GM18505 (cell line): ENCODE results near the gene LRRC1.

Experiments
- ATAC-seq: cut with Tn5 transposase; IDR thresholded peaks from one replicate; pipeline ENCODE4 v1.9.1; 2021; ENCODE audit not compliant: unreplicated experiment
- POLR2A ChIP-seq: IDR thresholded peaks from 4 replicates; pipeline ENCODE4 v1.6.1; 2011; ENCODE audit warnings: borderline replicate concordance; ENCODE audit not compliant: insufficient read depth, insufficient read length; ENCODE audit errors: extremely low read depth

LRRC1 gene

DNA sequence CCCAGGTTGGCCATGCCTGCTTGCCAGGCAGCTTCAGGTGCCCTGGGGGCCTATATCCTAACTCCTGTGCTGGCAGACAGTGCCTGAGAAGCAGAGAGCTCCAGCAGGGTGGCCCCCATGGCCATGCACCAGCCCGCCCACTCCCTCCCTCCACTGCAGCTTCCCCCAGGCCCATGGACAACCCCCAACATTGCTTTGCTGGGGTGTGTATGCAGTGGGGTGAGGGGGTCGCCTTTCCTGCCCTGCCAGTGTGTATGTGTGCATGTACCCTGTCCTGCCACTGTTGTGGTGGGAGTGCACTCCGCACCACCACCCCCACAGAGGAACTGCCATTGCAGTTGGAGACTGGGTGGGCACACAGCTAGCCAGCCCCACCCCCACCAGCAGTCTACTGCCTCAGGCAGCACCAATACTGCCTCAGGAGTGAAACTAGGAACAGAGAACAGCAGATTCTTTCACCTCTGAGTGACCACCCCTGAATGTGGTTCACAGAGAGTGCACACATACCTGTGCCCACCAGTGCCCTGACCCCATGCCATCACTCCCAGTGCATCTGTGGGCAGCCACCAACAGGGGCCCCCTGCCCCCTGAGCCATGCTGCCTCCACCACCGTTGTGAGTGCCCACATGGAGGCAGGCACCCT, 151.1 kb downstream of the LRRC1 start:
- no peak for ATAC-seq
- no peak for TF ChIP-seq POLR2A

DNA sequence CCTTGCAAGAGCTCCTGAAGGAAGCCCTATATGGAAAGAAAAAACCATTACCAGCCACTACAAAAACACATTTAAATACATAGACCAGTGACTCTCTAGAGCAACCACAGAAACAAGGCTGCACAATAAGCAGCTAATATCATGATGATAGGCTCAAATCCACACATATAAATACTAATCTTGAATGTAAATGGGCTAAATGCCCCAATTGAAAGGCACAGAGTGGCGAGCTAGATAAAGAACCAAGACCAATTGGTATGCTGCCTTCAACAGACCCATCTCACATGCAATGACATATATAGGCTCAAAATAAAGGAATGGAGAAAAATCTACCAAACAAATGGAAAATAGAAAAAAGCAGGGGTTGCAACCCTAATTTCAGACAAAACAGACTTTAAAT, 153.0 kb downstream of the LRRC1 start:
- no peak for ATAC-seq
- no peak for TF ChIP-seq POLR2A

DNA sequence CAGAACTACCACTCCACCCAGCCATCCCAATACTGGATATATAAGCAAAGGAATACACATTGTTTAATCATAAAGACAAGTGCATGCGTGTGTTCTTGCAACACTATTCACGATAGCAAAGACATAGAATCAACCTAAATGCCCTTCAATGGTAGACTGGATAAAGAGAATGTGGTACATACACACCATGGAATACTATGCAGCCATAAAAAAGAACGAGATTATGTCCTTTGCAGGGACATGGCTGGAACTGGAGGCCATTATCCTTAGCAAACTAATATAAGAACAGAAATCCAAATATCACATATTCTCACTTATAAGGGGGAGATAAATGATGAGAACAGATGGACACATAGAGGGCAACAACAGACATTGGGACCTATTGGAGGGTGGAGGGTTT, 156.6 kb downstream of the LRRC1 start:
- TF ChIP-seq POLR2A: no peak
- ATAC-seq: no peak

DNA sequence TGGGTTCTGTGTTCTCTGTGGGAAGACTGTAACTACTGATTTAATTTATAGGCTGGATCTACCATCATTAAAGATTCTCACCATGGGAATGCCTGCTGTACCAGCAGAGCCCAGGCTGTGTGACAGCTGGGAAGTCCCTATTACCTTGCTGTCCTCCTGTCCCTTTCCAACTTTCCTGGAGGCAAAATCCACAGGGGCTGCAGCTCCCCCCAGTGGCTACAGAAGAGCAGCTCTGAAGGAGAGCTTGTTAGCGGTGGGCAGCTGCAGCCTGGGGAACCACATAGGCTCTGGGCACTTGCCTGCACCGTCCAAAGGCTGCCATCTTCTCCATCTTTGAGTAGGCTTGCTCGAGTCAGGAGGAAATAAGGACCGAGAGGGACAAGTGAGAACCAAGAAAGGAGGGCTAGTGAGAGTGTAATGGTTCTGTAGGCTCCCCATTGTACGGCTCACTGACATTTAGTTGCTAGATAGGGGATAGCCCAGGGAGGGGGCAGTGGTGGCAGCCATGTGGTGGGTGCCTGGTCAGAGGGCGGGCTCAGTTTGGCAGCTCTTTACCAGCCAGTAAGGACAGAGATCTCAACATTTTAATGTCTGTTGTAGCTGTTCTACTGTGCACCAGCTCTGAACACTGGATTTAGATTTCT, 161.4 kb downstream of the LRRC1 start:
- peak; percentile 78 for ATAC-seq
- no peak for TF ChIP-seq POLR2A

DNA sequence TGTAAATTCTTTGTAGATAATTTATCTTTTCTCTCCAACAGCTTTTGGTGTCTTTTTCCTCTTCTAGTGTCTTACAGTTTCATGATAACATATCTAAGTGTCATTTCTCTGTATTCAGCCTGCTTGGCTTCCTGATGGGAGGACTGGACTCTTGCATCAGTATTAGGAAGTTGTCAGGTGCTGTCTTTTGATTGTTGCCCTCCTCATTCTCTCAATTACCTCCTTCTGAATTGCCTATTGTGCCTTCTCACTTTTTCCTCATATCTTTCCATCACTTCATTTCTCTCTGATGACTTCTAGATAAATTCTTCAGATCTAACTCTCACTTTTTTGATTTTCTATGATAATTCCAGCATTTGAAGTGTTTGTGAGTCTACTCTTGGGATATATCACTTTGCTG, 162.0 kb downstream of the LRRC1 start:
- no peak for ATAC-seq
- TF ChIP-seq POLR2A: no peak

DNA sequence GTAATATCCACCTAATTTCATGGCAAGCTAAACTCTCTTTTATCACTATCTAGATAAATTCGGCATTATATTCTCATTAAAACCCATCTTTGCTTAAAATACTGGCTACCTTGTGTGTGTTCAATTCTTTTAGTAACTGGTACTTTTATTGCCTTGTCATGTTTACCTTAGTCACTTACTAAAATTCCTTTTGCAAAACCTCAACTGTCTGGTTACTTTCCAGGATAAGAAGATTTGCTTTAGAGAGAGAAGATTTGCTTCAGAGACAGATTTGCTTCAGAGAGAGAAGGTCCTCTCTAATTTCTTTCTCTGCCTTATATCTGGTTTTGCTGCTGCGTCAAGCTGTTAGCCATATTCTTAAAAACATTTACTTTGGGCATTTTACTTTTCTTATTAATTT, 164.9 kb downstream of the LRRC1 start:
- no peak for ATAC-seq
- TF ChIP-seq POLR2A: no peak

DNA sequence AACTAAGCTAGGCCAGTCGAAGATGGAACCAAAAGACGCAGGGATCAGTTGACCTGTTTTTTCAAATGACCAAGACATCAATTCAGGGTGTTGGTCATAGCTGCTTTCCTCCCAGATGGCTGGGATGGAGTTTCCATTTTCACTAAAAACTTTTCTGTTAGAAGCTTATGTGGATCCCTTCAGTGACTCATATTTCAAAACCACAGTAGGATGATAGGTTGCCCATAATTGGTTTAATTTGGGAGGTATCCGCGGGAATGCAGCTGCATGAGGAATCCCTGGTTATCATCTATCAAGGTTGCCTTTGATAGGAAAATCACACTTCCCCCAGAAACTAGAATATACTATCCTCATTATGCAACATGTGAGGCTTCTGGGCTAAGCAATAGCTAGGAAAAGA, 165.5 kb downstream of the LRRC1 start:
- TF ChIP-seq POLR2A: no peak

DNA sequence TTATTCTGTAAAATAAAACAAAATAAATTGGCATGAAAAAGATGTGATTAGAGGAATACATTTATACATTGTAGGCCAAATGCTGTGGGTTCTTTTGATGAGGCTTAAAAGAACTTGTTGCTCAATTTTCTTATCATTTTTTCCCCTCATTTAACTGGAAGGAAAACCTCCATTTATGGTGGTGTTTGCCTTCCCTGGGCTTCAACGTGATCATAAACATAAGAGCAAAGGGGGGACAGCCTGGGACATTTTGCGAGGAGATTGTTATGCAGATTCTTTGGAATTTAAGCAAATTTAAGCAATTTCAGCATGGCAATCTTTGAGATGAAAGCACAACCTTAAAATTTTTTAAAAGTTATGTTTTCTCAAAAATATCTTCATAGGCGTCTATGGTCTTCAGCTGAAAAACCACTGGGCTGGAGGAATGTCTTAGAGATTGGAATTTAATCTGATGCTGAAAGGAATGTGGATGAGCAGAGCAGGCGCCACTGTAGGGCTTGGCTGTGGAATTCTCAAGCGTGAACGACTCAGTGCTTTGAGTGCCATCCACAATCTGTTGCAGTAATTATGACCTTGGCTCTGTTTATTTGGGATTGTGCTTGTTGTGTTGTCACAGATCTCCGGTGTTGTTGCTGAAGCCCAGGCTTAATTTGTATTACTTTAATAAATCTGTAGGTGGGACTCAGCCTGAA, 167.0 kb downstream of the LRRC1 start:
- TF ChIP-seq POLR2A: no peak
- ATAC-seq: no peak

More for the DNA sequence above, 165.5 kb downstream of the LRRC1 start:
- no peak for ATAC-seq

DNA sequence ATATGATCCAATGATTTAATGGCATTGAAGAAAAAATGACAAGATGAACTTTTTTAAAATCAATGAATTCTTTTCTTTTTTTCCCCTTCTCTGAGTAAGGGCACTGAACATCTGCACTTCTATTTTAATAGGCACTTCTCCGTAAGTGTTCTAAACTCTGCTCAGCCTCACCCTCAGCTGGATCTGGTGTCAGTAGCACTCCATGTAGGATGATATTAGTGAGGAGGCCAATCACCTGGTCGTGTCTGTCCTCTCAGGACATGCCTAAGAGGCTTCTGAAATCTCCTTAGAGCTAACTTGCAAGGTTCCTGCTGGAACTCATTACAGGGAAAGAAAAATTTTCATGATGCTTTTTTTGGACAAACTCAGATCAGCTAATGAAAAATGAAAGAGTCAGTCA, 167.8 kb downstream of the LRRC1 start:
- no peak for TF ChIP-seq POLR2A
- no peak for ATAC-seq

DNA sequence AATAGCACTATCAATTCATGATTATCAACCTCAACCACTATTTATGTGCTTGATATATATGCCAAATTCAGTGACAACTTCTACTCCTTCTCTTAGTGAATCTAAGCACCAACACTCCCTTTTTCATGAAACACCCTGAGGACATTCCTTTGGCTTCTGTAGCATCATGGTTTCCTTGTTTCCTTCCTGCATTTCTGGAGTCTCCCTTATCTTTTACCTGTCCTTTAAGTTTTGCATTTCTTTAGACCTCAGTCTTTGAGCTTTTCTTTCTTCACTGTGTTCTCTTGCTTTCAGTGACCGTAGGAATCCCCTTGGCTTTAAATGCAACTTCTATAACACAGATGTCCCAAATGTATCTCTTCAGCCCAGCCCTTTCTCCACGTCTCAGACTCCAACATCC, 172.6 kb downstream of the LRRC1 start:
- no peak for TF ChIP-seq POLR2A
- ATAC-seq: no peak
